GM12891 (cell line): ENCODE results near the gene ZFAND3.
"Not testable (repeated sequence)": the region's sequence is repeated elsewhere in the genome, so short reads cannot be mapped to it uniquely, and the experiment has no call there.

ENCODE experiments used
- POLR2A ChIP-seq: IDR thresholded peaks from 2 replicates; pipeline ENCODE4 v1.6.1; 2011; ENCODE audit warnings: low read depth, low read length, control low read depth
- POLR2AphosphoS5 ChIP-seq: IDR thresholded peaks from 2 replicates; pipeline ENCODE4 v1.6.1; 2011; ENCODE audit warnings: low read depth, low read length, control low read depth
- TAF1 ChIP-seq: IDR thresholded peaks from 2 replicates; pipeline ENCODE4 v1.6.1; 2011; ENCODE audit warnings: low read depth, low read length, control low read depth

DNA sequence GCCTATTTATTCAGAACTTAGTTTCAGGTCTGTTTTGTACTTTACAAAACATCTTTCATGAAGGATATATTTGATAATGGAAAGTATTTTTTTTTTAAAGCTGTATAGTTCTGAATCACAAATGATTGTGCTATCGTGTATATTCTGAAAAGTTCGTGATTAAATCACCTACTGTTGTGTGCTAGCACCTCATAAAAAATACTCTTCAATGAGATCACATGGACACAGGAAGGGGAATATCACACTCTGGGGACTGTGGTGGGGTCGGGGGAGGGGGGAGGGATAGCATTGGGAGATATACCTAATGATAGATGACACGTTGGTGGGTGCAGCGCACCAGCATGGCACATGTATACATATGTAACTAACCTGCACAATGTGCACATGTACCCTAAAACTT is 61.1 kb downstream of the ZFAND3 start:
- TF ChIP-seq TAF1, POLR2A, POLR2AphosphoS5: not testable (repeated sequence)
